ENCODE results near the gene AP5B1. TPM values are rescaled to one million over a fixed set of nuclear protein-coding genes. Genes with fewer than 3 reads are reported as not detected.

Gene AP5B1
- total RNA-seq, 4 donors from 2014 or later: 2.4 to 17.1 (median 5.7) TPM

- TF ChIP-seq CTCF (IDR thresholded peaks at IDR 0.05) (no peak), POLR2A (IDR thresholded peaks at IDR 0.05) (no peak)
- Histone ChIP-seq H3K4me1 (no peaks in the 10 kb centered on the region), H3K36me3 (no peaks in the 10 kb centered on the region), H3K27ac (no peak overlapping the region), H3K4me3 (no peak overlapping the region), H3K27me3 (no peaks in the 10 kb centered on the region), H3K9me3 (no peaks in the 10 kb centered on the region)
- no peak for DNase-seq
- intact Hi-C loops (cut with DNase I; ENCODE audit: low total_unique reads): loop anchor here (10.0 kb wide), 1 partner anchor 180 kb away; the partner anchor contains the start of gene SIPA1
Measured at GRCh38 chr11:65814131-65814985, 33.6 kb upstream of the AP5B1 start.

- intact Hi-C loops (cut with DNase I; ENCODE audit: low total_unique reads): loop anchor here (10.0 kb wide), 1 partner anchor 177 kb away; the partner anchor contains the start of gene SIPA1
- H3K4me3 ChIP-seq: no peak overlapping the region
- TF ChIP-seq CTCF (IDR thresholded peaks at IDR 0.05) (no peak), POLR2A (IDR thresholded peaks at IDR 0.05) (no peak)
- no peaks in the 10 kb centered on the region for H3K4me1 ChIP-seq
- no peak for DNase-seq
- no peak overlapping the region for H3K27ac ChIP-seq
- H3K36me3 ChIP-seq: no peaks in the 10 kb centered on the region
- H3K9me3 ChIP-seq: no peaks in the 10 kb centered on the region
- H3K27me3 ChIP-seq: no peaks in the 10 kb centered on the region
Measured at GRCh38 chr11:65811764-65812475, 31.1 kb upstream of the AP5B1 start.

GRCh38 chr11:65810046-65810868 is 29.5 kb upstream of the AP5B1 start:
- intact Hi-C loops (cut with DNase I; ENCODE audit: low total_unique reads): loop anchor here (10.0 kb wide), 1 partner anchor 175 kb away; the partner anchor contains the start of gene SIPA1
- no peak for DNase-seq
- Histone ChIP-seq H3K27me3 (no peaks in the 10 kb centered on the region), H3K27ac (no peak overlapping the region), H3K36me3 (no peaks in the 10 kb centered on the region), H3K4me1 (no peaks in the 10 kb centered on the region), H3K4me3 (no peak overlapping the region), H3K9me3 (no peaks in the 10 kb centered on the region)
- no peak for TF ChIP-seq POLR2A (IDR thresholded peaks at IDR 0.05)
- no peak for TF ChIP-seq CTCF (IDR thresholded peaks at IDR 0.05)

- Histone ChIP-seq H3K27ac (no peak overlapping the region), H3K27me3 (no peaks in the 10 kb centered on the region), H3K4me3 (no peak overlapping the region), H3K9me3 (no peaks in the 10 kb centered on the region), H3K36me3 (no peaks in the 10 kb centered on the region), H3K4me1 (no peaks in the 10 kb centered on the region)
- intact Hi-C loops (cut with DNase I; ENCODE audit: low total_unique reads): no loop called here
- DNase-seq: no peak
- TF ChIP-seq CTCF (IDR thresholded peaks at IDR 0.05) (no peak), POLR2A (IDR thresholded peaks at IDR 0.05) (no peak)
Measured at GRCh38 chr11:65809496-65809895, 28.7 kb upstream of the AP5B1 start.
